Measurements from ENCODE around the gene LBR. TPM values are rescaled to one million over a fixed set of nuclear protein-coding genes. Genes with fewer than 3 reads are reported as not detected.

LBR gene
- total and polyA plus RNA-seq, 2 of the 4 experiments (the other 2 are of a cell fraction) = 21.3 to 24.9 TPM

- Histone ChIP-seq H3K27ac (ENCODE audit: insufficient read depth, low read length) (no peak overlapping the region), H3K4me2 (ENCODE audit: low read depth, low read length) (no peak overlapping the region), H3K27me3 (ENCODE audit: control insufficient read depth, insufficient read depth, low read length) (peaks cover 6% of the 10 kb centered on the region), H3K36me3 (ENCODE audit: control insufficient read depth, insufficient read depth, low read length) (no peaks in the 10 kb centered on the region), H3K4me1 (ENCODE audit: control insufficient read depth, insufficient read depth, low read length) (no peaks in the 10 kb centered on the region), H4K8ac (ENCODE audit: low read depth in 2 of 2, low read length in 2 of 2) (no peak overlapping the region), H2BK15ac (ENCODE audit: low read depth, low read length) (no peak overlapping the region), H3K18ac (ENCODE audit: low read depth, low read length) (no peak overlapping the region), H3K56ac (ENCODE audit: extremely low read depth, insufficient read depth, low read length) (no peak overlapping the region), H3K9me1 (ENCODE audit: insufficient read depth, low read length) (no peaks in the 10 kb centered on the region), H3K23ac (ENCODE audit: low read depth, low read length) (no peak overlapping the region), H2AK9ac (replicated peaks; ENCODE audit: low read depth, low read length, poor library complexity) (no peak overlapping the region), H3K9ac (ENCODE audit: low read depth, low read length) (no peak overlapping the region), H2AFZ (replicated peaks; ENCODE audit: low read length, poor library complexity) (no peak overlapping the region), H4K20me1 (ENCODE audit: insufficient read depth, low read length) (no peaks in the 10 kb centered on the region), H3K79me1 (ENCODE audit: low read depth in 1 of 2, low read length in 2 of 2) (no peaks in the 10 kb centered on the region), H2BK20ac (ENCODE audit: low read depth, low read length) (no peak overlapping the region), H3K4me3 (ENCODE audit: insufficient read depth, low read depth, low read length) (no peak overlapping the region), H3K4ac (ENCODE audit: low read depth, low read length) (no peak overlapping the region), H3K9me3 (ENCODE audit: control insufficient read depth, insufficient read depth, low read length) (no peaks in the 10 kb centered on the region), H2AK5ac (ENCODE audit: low read depth, low read length) (no peak overlapping the region), H4K5ac (ENCODE audit: low read depth, low read length) (no peak overlapping the region), H2BK120ac (ENCODE audit: low read depth, low read length) (no peak overlapping the region), H2BK5ac (ENCODE audit: low read depth, low read length, poor library complexity, severe bottlenecking) (no peak overlapping the region), H4K91ac (ENCODE audit: insufficient read depth, low read depth, low read length) (no peak overlapping the region), H3K14ac (replicated peaks; ENCODE audit: low read depth, low read length) (no peak overlapping the region)
- ATAC-seq (ENCODE audit: low read depth) = no peak
- POLR2A ChIA-PET (ENCODE audit: unreplicated experiment) = no interaction called here
- no TSS peak for BruUV-seq (replicated peaks)
- no peak for TF ChIP-seq BHLHE40 (IDR thresholded peaks at IDR 0.05; ENCODE audit: low read depth, low read length)
- no peak for TF ChIP-seq SMC3 (IDR thresholded peaks at IDR 0.05; ENCODE audit: low read depth, low read length)
- no peak for TF ChIP-seq ELK1 (IDR thresholded peaks at IDR 0.05; ENCODE audit: borderline replicate concordance, low read depth, low read length)
- TF ChIP-seq MXI1 (IDR thresholded peaks at IDR 0.05; ENCODE audit: borderline replicate concordance, low read depth, low read length) = no peak
- no peak for TF ChIP-seq RFX5 (IDR thresholded peaks at IDR 0.05; ENCODE audit: low read depth, low read length)
- TF ChIP-seq MAFK (IDR thresholded peaks at IDR 0.05; ENCODE audit: low read depth, low read length) = no peak
- TF ChIP-seq RAD21 (IDR thresholded peaks at IDR 0.05; ENCODE audit: low read length) = no peak
- TF ChIP-seq POLR2A (IDR thresholded peaks at IDR 0.05; ENCODE audit: low read depth, low read length) = no peak
- CTCF ChIA-PET = no interaction called here
- in situ Hi-C loops (cut with MboI; ENCODE audit: low sequenced_read_pairs) = no loop called here
- dilution Hi-C loops (cut with HindIII; ENCODE audit: low sequenced_read_pairs, unreplicated experiment) = no loop called here
- no peak for DNase-seq
- intact Hi-C loops (cut with micrococcal nuclease) = no loop called here
Observed at GRCh38 chr1:225362805-225363204, 65.0 kb downstream of the LBR start.

Data from IMR-90 (cell line).